NCI-H2107 treated with DMSO at 0.1 percent for 48 hours (cell line): Measurements from ENCODE around the gene JOSD2.
A peak's percentile ranks its signal among the peaks of the same experiment; 100 is the strongest.

ENCODE experiments used
- DNase-seq: peaks from one replicate; lab custom pipeline; 2025; ENCODE audit not compliant: unreplicated experiment; lab: John Stamatoyannopoulos, UW

Gene JOSD2

GRCh38 chr19:50514346-50515167 lies 3.6 kb upstream of the JOSD2 start:
- peak; percentile 47 for DNase-seq

DNA sequence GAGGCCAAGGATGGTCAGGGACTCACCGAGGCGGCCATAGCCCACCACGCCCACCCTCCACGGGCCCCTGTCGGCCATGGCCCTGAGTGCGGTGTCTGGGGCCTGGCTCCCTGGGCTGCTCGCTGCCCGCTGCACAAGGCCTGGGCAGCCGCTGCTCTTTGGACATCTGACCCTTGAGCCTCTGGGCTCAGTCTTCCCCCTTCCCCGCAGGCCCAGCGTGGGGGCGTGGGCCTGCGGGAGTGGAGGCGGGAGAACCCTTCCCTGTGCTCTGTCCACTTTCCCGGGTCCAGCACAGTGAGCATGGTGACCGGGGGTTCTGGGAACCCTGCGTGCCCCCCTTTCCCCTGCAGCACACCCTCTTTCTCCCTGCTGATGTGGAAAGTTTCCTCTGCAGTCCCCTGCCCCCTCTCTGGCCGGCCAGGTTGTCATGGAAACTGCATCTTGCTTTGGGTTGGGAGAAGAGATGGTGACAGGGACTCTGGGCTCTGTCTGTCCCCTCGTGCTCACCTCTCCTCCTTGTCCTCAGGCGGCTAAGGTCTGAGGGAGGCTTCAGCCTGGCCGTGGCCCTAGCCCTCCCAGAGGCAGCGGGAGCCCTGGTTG lies 2.9 kb upstream of the JOSD2 start, which contains the start of gene ASPDH:
TSS of gene ASPDH (minus strand) at position 168 of the 600 bp plus-strand sequence. CDS start at position 78, 90 bp downstream.
- DNase-seq, result no peak

DNA sequence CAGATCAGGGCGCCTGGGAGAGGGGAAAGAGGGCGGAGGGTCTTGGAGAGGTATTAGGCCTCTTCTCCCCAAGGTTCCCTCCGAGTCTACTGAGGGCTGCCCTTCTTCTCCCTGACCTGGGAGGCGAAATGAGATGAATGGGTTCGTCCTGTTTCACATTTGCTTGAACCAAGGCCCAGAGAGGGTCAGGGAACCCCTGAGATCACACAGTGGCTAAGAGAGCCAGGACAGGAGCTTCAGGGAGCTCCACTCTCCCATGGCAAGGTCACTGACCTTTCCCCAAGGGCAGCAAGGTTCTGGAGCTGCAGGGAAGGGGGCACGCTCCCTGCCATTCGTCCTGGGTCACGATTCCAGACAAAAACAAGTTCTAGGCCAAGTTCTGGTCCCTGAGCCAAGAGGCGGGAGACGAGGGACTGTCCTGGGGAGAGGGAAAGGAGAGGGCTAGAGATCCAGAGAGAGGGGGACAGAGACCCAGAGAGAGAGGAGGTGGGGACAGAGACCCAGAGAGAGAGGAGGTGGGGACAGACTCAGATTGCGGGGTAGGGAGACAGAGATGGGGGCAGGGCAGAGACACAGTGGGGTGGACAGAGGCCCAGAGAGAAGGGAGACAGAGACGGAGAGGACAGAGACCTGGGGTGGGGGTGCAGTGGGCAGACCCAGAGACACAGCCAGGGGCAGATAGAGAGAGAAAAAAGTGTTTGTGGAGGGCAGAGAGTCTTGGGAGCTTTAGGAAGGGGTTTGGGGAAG lies 2.2 kb upstream of the JOSD2 start:
- no peak for DNase-seq

DNA sequence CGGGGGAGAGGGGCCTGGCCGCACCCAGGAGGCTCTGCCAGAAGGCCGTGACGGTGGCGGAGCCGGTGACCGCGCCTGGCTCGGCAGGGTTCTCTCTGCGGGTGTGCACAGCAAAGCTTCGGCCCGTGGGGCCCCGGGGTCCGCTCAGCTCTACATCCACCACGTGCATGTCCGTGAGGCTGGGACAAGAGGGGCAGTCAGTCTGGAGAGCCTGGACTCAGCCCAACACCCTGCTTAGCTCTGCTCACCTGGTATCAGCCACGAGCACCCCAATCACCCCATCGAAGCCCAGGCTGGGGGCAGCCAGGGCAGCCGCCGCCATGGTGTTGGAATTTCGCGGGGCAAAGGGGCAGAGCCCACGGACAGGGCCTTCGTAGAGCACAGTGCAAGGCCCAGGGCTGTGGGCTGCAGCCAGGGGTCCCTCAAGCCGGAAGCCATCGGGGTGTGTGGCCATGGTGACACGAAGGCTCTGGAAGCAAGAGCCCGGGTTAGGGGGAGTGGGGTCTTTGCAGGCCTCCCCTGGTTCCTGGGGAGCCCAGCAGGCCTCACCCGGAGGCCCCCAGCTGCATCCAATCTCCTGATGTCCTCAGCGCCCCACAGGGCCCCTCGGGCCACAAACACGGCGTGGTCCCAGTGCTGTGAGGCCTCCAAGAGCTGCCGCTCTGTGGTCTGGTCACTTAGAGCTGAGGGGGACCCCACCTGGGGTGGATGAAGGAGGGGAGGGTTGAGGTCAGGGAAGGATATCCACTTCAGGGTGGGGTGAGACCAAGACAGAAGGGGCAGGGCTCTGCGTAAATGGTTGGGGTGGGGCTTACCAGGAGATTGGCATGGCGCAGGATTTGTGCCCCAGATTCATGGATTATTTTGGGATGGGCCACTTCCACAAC lies 1.4 kb upstream of the JOSD2 start:
- DNase-seq, result no peak

DNA sequence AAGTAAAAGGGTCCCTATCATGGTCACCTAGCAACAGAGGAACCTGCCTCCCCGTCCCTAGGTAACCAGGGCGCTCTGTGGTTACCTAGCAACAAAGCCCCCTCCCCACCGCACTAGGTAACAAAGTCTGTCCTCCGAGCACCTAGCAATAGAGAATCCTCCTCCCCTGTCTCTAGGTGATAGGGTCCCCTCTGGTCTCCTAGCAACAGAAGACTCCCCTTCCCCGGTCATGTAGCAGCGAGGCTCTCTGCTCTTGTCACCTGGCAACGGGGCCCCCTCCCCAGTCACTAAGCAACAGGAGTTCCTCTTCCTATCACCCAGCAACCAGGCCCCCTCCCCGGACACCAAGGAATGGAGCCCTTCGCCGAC lies 307 bp downstream of the JOSD2 start:
- peak; percentile 45 for DNase-seq

DNA sequence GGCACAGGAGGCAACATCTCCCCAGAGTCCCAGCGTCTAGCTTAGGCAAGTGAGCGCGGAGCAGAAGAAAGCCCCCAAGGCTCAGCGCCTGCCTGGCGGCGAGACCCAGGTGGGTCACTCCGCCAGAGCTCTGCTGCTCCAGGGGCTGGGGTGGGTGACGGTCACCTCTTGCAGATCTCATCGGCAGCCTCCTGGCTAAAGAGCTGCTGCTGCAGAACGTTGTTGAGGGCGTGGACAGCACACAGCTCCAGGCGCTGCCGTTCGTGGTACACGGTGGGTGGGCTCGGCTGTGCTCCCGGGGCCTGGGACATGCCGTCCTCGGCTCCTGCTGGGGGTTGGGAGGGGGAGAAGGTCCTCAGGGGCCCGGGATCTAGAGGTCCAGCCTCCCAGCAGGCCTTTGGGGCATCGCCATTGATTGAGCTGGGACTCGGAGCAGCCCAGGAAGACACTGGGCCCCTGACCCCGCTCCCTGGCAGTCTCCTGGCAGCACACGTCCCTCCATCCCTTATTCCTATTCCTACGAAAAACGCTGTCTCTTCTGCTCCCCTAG lies 795 bp downstream of the JOSD2 start:
- DNase-seq, result no peak

- no peak for DNase-seq
Measured at GRCh38 chr19:50509366-50509765, 1.6 kb downstream of the JOSD2 start.

DNA sequence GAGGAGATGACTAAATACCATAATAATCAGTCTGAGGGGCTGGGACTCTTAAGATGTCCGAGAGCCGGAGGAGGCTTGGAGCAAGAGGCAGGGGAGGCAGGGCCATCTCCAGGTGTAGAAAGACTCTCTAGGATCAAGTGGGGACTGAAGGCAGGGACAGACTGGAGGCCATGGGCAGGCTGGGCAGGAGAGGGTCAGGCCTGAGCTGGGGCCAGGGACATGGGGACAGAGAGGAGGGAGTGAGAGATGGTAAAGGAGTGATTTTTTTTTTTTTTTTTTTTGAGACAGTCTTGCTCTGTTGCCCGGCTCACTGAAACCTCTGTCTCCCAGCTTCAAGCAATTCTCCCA lies 2.2 kb downstream of the JOSD2 start:
- DNase-seq, result no peak

GRCh38 chr19:50507376-50507775 lies 3.6 kb downstream of the JOSD2 start:
- DNase-seq, result no peak

- DNase-seq, result no peak
Measured at GRCh38 chr19:50506700-50507099, 4.3 kb downstream of the JOSD2 start.

GRCh38 chr19:50505856-50506611 lies 5.0 kb downstream of the JOSD2 start:
- DNase-seq, result no peak

DNA sequence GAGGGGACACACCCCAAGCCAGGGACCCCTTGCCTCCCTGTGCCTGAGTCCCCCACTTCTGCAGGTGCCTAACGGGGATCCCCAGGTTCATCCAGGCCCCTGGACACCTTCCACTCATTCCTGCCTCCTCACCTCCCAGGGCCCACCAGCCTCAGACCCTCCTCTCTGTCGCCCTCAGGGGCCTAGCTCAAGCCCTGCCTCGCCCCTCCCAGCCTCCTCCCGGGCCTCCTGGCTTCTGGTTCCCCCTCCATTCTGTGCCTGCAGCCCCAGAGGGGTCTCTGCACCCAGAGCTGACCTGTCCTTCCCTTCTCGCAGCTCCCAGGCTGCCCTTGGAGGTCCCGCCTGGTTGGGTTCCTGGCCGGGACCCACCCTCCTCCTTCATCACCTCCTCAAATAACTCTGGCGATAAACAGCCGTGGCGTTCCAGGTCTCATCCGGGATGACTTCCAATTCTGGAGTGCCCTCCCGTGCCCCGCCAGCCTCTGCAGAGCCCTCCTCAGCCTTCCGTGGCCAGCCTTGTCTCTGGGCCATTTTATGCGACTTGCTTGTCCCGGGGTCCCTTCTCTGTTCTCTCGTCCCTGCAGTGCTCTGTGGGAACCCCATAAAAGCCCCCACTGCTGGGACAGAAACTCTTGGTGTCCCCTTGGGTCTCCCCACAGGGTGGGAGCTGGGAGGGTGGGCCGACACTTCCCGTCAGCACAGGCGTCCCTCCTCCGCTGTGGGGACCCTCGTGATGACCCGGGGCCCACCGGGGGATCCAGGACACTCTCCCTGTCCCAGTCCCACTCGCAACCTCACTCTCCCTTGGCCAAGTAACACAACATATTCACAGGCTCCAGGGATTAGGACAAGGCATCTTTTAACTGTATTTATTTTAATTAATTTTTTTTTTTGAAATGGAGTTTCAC lies 9.2 kb downstream of the JOSD2 start:
- DNase-seq, result no peak

DNA sequence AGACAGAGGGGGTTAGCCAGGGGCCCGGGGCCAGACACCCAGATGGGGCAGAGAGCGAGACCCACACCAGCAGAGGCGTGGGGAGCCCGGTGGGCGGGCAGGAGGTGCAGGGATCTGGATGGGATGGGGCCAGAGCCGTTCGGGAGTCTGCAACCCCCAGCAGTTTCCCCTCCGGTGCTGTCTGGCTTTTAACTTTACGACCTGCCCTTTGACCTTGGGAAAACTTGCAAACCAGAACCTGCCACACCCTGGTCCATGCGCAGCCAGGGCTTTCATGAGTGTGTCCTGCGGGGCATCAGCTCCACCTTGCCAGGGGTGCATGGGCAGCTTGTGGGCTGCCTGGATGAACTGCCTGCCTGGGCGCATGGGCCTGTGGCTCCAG lies 9.8 kb downstream of the JOSD2 start:
- no peak for DNase-seq

GRCh38 chr19:50500753-50501151 lies 10.2 kb downstream of the JOSD2 start:
- no peak for DNase-seq

DNA sequence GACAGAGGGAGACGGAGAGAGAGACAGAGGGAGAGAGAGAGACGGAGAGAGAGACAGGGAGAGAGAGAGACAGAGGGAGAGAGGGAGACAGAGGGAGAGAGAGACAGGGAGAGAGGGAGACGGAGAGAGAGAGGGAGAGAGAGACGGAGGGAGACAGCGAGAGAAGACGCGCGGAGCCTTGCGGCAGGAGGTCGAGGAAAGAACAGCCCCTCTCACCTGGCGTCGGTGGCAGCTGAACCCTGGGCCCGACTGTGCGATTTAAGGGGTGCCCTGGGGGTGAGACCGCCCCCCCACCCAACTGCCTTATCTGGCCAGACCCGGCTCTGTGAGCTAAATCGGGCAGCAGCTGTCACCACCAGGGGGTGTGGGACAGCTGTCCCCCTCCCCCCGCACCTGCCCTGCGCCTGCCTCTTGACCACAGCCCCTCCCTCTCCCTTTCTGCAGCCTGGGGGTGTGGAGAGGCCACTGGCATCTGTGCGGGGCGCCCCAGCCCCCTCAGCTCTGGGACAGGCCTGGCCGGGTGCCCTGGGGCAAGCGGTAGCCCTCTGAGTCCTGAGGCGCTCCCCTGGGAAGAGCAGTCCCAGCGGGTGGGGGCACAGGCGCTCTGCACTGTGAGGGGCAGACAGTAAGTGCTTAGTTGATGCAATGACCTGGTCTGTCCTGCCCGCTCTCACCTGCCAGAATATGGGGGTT lies 10.8 kb downstream of the JOSD2 start:
- peak; percentile 11 for DNase-seq

DNA sequence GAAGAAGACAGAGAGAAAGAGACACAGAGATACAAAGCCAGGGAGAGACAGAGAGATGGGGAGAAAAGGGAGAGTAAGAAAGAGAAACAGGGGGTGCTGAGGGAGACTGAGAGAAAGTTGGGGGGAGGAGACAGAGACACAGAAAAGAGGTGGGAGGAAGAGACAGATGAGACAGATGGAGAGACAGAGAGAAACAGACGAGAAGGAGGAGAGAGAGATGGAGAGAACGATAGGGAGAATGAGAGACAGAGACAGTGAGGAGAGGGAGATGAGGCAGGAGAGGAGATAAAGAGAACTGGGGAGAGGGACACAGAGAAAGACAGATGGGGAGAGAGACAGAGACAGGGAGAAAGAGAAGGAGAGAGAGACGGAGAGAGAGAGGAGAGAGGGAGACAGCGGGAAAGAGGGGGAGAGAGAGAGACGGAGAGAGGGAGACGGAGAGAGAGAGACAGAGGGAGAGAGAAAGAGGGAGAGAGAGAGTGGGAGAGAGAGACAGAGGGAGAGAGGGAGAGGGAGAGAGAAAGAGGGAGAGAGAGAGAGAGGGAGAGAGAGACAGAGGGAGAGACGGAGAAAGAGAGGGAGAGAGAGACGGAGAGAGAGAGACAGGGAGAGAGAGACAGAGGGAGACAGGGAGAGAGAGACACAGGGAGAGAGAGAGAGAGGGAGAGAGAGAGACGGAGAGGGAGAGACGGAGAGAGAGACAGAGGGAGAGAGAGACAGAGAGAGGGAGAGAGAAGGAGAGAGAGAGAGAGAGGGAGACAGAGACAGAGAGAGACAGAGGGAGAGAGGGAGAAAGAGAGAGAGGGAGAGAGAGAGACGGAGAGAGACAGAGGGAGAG lies 12.6 kb downstream of the JOSD2 start:
- no peak for DNase-seq

- DNase-seq, result no peak
Measured at GRCh38 chr19:50497022-50497405, 14.0 kb downstream of the JOSD2 start.
